ENCODE data around the gene TBC1D22A.
A peak's percentile ranks its signal among the peaks of the same experiment; 100 is the strongest.

Gene TBC1D22A

DNA sequence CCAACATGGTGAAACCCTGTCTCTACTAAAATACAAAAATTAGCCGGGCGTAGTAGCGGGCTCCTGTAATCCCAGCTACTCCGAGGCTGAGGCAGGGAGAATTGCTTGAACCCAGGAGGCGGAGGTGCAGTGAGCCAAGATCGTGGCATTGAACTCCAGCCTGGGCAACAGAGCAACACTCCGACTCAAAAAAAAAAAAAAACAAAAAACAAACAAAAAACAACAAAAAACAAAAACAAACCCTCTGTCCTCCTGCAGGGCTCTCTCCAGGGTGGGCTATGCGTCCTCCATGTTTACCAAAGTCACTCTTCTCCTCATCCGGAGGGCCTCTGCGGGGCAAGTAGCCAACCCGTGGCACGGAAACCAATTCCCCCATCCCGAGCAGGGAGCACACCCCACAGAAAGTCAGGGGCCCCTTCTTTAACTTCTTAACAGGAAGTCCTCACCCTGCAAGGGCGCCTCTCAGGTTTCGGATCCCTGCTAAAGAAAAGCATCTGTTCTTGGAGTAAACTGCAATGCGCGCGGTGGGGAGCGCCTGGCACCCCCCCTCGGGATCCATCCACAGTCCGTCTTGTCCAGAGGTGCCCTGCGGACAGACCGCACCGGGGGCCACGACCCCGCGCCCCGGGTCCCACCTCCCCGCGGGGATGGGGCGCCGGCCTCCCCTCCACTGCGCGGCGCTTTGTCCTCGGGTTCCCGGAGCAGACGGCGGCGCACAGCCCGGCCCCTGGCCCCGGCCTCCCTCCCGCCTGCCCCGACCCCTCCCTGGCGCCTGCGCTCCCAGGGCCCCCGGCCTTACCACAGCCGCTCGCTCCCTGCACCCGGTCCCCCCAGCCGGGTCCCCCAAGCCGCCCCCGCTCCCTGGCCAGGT, 25.1 kb upstream of the TBC1D22A start:
- peak; percentile 33 to 49 for DNase-seq

DNA sequence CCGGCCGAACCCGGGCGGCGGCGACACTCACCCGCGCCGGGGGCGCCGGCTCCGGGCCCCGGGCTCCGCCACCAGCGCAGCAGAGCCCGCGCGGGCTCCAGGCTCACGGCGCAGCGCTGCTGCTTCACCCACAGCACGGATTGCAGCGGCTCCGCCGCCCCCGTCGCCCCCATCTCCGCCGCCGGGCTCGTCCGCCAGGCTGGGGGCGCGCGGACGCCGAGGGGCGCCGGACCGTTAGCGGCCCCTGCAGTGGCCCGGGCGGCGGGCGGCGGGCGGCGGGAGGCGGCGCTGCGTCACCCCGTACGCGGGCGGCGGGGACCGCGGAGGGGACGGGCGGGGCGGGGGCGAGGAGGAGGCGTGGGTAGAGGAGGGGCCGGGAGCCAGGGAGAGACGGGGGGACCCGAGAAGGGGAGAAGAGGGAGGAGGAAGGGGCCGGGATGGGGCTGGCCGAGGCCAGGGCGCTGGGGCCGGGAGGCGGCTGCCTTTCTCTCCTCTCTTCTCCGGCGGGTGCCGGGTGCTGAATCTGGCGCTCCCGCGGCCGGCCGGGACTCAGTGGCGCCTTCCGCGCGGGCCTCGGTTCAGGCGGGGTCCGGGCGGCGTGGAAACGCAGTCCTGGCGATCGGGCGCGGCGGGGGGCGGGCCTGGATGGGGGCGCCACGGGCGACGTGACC, 24.3 kb upstream of the TBC1D22A start, which contains the start of gene CERK:
CERK (minus strand) TSS at position 277 of the 671 bp plus-strand sequence; CDS start at position 173, 104 bp downstream.
- peak; percentile 69 to 73 for DNase-seq

DNA sequence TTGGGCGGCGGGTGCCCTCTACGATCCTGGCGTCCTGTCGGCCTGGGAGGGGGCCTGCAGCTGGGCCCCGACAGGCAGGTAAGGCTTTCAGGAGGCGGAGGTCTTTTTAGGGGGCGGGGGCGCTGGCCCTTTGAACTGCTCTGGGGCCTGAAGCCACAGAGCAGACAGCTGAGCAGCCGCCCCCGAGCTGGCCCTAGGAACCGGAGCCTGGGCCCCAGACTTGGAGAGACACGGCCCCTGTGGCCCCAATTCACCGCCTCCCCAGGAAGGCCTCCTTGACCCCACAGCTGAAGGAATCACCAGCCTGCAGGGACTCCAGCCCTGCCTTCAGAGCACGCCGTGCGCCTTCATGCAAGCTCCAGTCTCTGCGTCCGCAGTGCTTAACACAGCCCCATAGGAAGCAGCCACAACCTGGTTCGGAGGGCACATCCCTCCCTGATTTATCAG, 23.8 kb upstream of the TBC1D22A start:
- no peak for DNase-seq

DNA sequence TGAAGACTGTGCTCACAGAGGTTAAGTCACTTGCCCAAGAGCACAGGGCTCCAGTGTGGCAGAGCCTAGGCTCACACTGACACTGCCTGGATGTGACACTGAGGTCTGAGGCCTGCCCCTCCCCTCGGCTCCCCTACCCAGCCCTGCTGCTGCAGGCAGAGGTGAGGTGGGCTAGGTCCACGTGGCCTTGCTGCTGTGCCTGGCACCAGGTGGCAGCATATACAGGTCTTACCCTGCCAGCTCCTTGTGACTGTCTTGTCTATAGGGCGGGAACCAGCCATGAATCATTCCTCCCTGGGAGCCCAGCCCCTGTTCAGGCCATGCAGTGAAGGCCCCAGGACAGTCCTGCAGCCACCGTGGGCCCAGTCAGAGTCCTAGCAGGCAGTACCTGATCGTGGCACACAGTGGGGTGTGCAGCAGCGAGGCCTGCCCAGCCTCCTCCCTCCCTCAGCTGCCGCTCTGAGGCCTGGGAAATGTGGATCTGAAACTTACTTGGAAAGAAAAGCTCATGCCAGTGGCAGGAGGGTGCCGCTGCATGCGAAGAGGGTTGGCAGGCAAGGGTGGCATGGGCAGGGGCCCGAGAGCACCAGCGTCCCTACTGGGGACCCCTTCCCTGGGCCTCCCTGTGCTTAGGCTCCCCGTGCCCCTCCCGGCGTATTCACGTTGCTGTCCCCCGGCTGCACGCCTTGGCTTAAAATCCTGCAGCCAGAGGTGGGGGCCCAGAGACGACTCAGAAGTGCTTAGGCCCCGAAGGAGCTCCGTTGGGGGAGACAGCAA, 23.2 kb upstream of the TBC1D22A start:
- peak; percentile 77 for DNase-seq

DNA sequence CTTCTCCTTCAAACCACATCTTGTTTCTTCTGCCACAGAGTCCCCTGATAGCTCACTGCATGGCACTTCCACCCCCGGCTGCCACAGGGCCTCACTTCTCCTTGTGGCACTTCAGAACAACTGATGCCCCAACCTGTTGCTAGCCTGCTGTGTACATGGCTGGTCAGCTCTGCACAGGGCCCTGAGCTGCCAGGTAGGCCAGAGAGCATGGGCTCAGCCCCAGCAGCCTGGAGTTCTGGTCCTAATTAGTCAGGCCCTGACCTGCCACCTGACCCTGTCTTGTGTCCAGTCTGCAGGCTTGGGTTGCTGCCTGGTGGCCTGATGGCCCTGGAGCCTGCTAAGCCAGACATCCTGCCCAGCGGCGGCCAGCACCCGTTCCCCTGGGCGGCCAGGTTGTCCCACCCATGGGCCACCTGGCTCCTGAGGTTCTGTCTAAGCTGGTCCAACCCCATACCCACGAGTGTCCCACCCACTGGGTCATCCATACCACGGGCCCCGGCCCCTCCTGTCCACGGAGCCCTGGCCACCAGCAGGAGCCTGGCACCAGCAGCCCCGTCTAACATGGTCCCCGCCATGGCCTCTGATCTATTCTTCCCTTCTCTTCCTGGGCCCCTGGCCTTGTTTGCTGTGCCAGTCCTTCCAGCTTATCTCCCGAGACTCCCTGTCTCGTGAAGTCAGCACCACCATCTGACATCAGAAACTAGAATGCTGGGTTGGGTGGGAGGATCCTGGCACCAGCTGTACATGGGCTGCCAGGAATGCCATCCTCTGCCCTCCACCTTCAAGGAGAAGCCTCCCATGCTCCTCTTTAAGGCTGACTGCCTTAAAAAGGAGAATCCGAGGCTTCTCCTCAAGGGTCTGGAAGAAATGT, 21.3 kb upstream of the TBC1D22A start:
- DNase-seq, result no peak

DNA sequence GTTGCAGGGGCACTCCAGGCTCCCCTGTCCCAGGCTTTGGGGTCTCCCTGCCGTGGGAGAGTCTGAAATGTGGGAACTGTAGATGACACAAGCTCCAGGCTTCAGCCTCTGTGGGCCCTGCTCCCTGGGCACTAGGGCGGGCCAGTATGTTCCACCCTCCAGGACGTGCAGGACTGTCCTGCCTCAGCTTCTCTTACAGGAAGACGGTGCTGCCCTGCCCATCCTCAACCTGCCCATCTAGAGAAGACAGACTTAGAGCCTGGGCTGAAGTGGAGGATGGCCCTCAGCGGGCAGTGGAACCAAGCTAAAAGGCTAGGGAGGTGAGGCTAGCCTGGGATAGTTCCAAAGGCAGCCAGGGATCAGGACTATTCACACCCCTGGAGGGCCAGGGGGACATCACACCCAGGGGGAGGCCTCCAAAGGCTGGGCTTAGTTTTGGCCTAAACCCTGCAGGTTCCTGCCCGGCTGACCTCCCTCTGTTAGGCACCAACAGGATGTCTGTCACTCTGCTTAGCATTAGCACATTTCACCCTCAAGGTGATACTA, 20.4 kb upstream of the TBC1D22A start:
- DNase-seq, result no peak

DNA sequence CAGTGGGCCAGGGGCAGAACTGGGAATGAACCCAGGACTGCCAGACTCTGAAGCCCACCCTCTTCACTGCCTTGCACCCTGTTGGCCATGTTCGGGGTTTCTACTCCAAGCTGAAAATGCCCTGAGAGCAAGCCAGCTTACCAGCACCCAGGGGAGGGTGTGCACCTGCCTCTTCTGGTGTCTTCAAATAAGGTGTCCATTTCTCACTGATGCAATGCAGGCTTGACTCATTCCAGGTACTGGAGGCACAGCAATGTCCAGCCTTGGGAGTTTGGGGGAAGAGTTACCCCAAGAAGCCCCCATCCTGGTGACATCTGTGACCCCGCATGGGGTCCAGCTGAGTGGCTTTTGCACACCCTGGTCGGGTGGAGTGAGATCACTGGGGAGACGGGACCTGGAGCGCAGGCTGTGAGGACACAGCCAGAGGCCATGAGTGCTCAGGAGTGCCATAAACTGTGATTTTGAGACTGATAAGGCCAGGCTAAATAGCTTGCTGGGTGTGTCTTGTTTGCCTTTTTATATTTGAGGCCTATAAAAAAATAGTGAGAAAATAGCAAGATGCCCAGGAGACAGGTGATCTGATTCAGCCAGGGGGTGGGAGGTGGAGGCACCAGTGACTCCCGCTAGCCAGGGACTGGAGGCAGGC, 19.8 kb upstream of the TBC1D22A start:
- DNase-seq, result no peak

DNA sequence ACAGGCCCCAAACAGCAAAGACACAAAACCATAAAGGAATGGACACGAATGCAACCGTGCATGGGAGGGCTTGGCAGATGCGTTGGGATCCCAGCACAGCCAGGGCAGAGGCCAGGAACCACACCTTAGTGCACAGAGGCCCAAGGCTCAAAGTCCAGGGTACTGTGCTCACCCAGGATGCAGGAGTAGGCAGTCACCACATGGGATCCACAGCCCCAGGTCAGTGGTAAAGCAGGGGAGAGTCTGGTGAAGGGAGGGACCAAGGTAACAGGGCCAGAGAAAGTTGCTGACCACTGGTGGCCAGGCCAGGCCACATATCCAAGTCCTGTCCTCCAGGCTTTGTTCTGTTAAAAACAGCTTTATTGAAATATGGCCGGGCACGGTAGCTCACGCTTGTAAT, 17.9 kb upstream of the TBC1D22A start:
- no peak for DNase-seq

DNA sequence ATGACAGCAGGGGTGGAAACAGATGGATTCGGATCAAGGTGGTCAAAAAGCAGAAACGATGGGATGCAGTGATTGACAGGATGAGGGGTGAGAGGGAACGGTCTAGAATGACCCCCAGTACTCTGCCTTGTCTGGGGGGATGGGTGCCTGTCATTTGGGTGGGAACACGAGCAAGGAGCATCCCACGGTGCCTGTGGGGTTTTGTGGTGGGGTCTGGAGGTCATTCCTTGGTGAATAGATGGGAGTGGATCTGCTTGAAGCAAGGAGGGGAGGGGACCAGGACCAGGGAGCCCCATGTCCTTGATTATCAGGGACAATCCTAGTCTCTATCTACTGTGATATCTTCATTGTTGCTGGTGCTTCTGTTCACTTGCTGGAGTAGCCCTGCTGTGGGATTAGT, 16.3 kb upstream of the TBC1D22A start:
- DNase-seq, result no peak

DNA sequence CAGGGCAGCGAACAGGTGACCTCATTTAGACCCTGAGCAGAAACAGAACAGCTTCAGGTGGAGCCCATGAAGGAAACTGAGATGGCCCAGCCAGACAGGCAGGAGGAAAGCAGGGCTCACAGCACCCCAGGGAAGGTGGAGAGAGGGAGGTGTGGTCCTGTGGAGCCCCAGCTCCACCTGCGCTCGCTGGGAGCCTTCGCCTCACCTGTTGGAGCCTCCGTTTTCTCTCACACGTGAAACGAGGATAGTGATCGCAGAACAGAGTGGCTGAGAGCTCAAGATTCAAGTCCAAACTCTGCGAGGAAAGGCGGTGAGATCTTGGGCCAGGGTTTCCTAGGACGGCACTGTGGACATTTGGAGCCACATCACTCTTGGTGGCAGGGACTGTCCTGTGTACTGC, 15.8 kb upstream of the TBC1D22A start:
- no peak for DNase-seq

DNA sequence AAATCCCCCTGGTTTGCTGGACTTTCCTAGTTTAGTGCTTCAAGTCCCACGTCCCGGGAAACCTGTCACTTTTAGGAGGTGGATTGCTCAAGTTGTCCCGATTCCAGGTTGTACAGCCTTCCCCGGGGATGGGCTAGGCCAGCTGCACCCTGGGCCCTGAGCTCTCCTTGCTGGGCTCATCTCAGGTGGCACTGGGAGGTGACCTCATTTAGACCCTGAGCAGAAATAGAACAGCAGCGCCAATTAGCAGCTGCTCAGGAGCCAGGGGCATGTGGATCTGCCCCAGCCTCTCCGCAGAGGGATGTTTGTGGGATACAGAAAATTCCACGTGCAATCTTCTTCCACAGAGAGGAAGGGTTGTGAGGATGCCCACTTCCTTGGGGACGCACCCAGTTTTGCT, 14.8 kb upstream of the TBC1D22A start:
- DNase-seq, result no peak

DNA sequence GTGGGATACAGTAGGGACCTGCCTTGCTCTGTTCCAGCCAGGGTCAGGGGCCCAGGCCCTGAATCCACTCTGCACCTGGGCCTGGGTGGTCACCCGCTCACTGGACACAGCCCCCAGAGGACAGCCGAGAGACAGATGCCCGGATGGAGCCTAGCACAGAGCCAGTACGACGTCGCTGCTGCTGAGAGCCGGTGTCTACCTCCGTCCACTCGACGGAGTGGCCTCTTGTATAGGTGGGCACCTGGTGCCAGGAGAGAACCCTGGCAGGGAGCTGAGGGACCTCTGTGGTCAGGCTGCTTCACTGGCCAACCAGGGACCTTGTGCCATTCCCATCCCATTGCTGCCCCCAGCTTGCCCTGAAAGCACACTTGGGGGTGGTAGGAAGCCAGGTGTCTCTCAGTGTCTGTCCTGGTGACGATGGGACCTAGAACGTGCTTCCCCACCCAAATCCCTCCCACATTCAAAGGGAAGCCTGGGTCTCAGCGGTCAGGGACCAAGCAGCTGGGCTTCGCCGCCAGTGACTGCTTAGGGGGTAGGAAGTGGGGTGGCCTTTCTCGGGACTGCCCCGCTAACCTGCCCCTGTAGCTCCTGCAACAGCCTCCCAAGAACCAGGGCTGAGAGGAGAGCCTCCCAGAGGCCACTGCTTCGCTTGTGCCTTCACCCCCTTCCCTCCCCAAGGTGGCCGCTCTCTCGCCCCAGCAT, 14.1 kb upstream of the TBC1D22A start:
- DNase-seq, result no peak

DNA sequence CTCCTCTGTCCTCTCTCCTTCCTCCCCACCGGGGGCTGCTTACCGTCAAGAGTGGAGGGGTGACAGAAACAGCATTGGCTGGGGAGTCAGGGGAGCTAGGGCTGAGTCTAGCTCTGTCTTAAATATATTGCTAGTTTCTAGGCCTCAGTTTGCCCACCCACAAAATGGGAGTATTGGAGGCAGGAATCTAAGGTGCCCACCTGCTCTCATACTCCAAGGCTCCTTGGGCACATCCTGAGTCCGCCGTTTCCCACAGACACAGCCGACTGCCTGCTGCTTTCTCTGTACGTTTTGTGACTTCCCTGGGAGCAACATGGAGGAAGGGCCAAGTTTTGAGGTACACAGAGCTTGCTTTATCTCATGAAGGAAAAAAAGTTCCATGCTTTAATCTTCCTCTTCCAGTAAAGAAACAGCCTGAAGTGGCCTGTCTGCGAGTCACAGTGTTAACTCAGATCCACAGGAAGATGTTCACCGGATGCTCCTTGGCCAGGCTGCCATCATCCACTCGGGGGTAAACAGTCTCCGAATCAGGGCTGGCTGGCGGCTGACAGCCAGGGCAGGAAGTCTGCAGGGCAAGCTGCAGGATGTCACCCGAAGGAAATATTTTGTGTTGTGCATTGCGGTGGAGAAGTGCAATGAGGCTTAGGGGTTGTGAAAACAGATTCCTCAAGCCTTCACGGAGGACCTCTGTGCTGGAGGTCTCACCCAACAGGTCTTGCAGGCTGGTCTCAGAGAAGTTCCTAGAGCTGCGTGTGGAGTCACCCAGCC, 13.4 kb upstream of the TBC1D22A start:
- DNase-seq, result peak; percentile 61 to 71

DNA sequence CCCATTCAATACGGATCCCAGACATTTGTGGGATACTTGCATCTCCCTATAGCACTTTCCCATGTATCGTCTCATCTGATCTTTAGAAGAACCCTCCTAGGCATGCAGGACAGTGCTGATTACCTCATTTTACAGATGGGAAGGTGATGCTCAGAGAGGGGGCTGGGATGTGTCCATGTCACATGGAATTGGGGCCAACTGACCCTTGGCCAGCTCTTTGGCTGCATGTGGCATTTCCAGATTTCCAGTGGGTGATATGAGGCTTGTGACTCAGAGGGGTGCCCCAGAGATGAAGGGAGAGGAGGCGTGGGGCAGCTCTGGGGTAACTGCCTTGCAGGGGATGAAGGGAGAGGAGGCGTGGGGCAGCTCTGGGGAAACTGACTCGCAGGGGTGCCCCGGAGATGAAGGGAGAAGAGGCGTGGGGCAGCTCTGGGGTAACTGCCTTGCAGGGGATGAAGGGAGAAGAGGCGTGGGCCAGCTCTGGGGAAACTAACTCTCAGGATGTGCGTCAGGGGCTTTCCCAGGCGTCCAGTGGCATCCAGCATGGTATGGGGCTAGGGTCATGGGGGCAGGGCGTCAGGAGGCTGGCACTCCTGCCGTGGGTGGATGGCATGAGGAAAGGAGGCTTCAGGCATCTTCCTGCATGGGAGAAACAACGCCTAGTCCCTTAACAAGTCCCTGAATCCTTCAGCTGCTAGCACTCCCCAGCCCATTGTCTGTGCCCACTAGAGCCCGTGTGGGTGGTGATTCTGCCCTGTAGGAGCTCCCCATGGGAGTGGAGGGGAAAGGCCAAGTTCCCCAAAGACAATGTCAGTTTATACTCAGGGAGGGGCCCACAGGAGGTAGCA, 12.5 kb upstream of the TBC1D22A start:
- DNase-seq, result no peak

DNA sequence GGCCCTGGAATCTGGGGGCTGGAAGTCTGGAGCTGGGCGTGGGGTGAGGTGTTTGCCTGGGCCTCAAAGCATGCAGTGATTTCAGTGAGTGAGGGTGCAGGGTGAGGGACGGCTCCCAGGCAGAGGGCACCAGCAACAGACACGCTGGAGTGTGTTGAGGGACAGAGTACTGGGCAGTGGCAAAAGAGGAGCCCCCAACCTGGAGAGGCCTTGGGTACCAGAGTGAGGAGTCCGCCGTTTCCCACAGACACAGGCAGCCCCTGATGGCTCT, 12.0 kb upstream of the TBC1D22A start:
- DNase-seq, result no peak

DNA sequence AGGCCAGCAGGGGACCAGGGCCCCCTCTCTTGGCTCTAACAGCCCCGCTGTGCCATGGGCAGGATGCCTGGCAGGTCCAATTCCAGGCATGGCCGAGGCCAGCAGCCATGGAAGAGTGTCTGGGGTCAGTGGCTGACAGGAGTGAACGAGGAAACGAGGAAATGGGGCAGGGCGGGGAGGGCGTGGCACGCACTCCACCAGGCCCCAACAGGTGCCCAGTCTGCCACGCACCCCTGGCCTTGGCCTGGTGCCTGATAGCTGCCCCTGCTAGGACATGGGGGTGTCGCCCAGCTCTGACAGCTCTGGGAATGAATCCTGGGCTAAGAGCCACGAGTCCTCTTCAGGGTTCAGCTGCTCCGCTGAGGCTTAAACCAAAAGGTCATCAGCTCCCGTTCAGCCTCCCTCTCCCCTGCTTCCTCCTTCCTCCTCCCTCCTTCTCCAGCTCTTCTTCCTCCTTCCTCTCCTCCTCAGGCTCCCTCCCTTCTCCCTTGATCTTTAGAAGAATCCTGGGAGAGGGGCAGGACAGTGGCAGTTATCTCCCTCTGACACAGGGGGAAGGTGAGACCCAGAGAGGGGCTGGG, 11.5 kb upstream of the TBC1D22A start:
- no peak for DNase-seq

DNA sequence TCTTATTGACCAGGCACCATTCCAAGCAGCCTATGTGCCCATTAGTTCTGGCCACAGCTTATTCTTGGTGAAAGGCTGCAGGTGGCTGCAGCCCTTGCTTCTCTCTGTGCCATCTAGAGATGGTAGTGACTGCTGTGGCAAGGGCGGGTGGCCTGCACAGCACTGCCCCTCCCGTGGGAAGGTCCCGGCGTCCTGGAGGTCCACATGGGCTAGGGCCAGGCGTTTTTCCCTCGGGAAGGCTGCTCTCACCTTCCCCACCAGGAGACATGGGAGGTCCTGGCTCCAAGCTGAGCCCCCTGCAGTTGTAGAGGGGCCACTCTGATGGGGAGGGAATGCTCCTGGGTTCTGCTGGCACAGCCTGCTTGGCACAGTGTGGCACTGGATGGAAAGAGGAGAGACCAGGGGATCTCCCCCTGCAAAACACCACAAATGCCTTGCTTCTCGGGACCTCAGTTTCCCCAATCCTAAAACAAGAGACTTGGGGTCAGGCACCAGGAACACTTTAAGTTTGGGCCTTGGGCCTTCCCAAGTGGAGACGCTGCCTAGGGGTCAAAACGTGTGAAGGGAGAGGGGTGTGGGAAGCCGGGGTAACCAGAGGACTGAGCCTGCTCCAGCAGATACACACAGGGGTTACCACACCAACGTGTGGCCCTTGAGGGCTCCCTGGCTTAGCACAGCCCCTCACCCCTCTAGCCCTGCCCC, 10.0 kb upstream of the TBC1D22A start:
- DNase-seq, result no peak

DNA sequence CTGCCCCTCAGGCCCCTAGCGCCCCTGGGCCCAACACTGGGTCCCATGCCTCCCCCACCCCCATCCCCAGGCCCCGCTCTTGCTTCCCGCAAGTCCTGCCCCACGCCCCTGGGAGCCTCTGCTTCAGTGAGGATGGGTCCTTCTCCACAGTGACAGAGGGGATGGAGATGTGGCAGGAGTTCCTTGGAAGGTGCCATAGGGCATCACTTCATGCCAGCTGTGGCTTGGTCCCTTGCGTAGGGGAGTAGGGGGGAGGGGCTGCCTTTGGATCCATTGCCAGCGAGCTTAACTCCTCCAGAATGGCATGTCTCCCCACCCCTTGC, 9.5 kb upstream of the TBC1D22A start:
- no peak for DNase-seq

DNA sequence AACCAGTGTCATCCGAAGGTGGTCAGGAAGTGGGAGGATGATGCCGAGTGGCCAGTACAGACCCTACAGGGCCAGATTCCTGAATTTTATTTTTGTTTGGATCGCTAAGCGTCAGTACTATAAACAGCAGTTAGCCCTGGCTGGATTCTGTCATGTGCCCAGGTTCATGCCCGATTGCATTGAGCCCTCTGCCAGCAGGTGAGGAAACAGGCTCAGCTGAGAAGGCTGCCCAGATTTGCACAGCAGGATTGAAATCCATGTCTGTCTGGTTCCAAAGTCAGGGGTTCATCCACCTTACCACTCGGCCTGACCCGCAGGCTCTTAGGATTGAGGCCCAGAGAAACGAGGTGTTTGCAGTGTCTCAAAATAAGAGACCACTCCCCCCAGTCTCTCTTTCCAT, 9.1 kb upstream of the TBC1D22A start:
- DNase-seq, result no peak

Data from CD4-positive, alpha-beta T cell treated with Interleukin-4 for 1 hour (primary cell).